Measurements from ENCODE around the gene MAP4K3. TPM values are rescaled to one million over a fixed set of nuclear protein-coding genes. Genes with fewer than 3 reads are reported as not detected.
A peak's percentile ranks its signal among the peaks of the same experiment; 100 is the strongest.

MAP4K3 gene
- total RNA-seq, 1 donor from 2014 or later: 10.1 TPM

DNA sequence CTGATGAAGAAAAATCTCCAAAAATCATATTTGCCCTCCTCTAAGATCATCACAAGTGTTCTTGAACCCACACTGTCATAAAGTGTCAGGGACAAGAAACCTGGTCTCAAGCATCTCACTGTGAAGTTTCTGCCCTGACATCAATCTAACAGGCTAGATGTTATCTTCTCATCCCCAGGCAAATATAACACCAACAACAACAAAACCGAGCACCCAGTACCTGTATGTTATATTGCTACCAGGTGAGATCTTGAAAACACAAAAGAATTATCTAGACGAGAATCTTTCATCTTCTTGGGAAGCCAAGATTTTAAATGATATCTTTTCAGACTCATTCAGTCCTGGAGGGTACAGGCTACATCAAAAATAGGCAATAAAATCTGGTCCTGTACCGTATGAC is 8.8 kb upstream of the MAP4K3 start:
- no peak for DNase-seq (ENCODE audit: low read depth in 2 of 2)

DNA sequence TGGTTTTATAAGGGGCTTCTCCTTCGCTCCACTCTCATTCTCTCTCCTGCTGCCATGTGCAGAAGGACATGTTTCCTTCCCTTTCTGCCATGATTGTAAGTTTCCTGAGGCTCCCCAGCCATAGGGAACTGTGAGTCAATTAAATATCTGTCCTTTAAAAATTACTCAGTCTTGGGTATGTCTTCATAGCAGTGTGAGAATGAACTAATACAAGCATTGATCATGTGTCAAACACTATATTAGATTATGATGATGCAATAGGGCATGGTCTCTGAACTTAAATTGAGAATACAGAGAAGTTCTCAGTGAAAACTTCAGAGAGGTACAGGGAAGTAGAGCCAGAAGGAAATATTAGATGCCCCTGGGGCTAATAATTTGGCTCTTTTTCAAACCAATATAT is 5.9 kb upstream of the MAP4K3 start:
- no peak for DNase-seq (ENCODE audit: low read depth in 2 of 2)

DNA sequence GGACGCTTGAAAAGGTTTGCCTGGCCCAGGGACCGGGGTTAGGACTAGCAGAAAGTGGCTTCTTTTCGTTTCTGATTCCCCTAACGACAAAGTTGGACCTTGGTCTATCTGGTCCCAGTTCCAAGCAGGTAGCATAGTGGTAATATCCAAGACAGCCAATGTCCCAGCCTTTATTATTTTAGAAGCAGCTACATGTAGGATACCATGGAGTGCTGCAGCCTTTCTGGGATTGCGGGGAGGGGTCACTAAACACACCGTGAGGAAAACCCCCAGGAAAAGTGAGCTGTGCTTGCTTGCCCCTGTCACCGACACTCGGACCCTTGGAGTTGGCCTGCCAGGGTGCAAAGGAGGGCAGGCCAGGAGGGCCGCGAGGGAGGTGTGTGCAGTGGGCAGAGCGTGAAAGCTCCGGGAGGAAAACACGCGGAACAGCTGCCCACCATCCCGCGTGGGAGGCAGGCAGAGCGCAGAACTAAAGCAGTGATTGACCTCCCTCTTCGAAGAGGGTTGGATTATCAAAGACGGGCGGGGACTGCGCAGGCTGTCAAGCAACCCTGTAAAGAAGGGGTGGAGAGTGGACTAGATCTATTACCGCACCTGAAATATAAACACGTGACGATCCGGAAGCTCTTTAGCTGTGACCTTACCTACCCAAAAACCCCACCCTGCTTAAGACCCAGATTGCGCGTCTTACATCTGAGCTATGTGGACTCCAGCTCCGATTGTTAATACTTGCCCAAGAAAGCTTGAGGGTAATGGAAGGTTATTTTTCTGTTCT is 624 bp upstream of the MAP4K3 start:
- DNase-seq (ENCODE audit: low read depth in 2 of 2): peak in 1 of 2 donors; percentile 47

DNA sequence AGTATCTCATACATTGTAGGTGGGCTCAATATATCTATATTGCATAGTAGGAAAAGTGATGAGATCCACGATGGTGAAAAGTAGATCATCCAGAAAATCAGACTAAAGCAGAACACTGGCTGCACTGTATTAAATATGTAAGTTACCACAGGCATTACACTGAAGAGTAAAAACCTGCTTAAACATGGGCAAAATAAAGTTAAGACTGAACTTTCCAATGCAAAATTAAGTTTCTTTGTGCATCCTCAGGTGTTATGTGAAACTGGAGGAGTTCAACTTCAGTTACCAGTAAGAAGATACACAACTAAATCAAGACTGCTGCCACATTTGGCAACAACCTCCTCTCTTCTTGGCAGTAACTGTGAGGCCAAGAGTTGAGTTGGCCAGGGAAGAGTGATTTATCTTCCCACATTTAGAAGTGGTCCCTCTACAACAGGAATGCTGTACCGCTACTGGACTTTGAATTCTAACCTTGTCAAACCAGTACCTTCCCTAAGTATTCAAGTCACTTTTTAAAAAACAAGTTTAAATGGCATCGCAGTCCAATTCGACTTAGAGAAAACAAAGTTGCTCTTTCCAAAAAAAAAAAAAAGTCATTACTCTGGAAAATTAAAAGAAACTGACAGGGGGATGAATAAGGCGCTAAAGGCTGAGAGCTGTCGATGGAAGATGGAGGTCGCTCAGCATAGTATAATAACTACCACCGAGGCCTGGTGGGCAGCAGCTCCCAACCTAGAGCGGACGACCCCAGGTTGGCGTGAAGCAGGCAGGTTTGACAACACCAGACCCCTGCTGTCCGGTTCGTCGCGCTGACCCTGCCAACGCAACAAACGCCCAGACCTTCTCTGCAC is 1.1 kb downstream of the MAP4K3 start:
- peak in 1 of 2 donors; percentile 47 for DNase-seq (ENCODE audit: low read depth in 2 of 2)

DNA sequence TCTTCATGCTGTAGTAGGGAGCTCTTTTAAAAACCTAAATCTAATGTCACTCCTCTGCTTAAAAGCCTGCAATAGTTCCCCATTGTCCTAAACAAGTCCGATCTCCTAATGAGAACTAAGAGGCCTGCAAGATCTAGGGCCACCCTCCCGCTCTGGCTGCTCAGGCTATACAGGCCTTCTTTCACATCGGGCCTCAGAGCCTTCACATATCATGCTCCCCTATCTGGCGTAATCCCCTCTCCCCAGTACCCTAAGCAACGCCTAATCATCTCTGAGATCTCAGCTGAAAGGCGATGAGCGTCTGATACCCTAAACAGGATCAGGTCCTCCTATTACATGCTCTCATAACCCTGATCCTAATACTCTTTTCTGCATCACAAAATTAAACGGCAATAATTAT is 1.9 kb downstream of the MAP4K3 start:
- DNase-seq (ENCODE audit: low read depth in 2 of 2): no peak

DNA sequence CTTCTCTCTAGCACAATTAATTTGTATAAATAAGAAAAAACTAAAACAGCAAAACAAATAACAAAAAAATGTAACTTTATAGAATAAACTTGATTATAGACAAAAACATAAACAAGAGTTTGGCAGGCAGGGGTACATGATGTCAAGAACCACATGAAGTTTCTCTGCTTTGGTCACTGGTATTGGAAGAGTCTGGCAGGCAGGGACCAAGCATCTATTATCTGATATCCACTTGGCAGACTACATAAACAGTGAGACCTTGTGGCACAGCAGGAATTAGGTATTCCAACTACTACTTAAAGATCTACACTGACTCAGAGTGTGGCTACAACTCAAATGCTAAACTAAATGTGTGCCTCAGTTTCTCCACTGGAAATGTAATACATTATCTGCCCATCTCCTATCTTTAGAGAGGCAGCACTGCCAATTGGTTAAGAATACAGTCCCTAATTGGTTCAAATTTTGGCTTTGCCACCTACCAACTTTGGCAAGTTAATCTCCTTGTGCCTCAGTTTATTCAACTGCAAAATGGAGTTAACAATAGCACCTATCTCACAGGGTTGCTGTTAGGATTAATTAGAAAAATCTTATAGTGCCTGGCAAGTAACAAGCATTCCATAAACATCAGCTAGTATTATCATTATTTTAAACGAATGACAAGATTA is 2.7 kb downstream of the MAP4K3 start:
- DNase-seq (ENCODE audit: low read depth in 2 of 2): no peak

DNA sequence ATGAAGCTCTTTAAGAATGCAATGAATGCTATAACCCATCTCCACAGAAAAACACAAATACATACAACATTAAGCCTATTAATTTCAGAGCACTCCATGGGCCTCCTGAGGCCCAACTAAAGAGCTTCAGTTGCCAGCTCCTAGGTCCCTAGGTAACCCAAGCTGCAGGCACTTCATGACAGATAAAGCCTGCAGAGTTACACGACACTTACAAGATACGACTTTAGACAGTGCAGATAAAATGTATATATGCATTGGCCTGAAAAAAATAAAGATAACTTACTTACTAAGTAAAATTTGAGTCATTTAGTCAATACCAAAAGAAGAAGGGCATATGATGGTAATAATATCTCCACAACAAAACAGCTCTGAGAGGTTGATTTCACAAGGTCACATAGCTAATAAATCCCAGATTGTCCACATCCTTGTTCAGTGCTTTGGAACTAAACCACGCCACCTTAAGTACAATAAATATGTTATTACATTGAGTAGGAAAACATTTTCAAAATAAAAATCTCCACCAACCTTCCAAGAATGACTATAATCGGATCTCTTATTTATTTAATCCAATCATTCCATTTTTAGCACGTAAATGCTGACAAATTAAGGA is 3.4 kb downstream of the MAP4K3 start:
- DNase-seq (ENCODE audit: low read depth in 2 of 2): no peak

DNA sequence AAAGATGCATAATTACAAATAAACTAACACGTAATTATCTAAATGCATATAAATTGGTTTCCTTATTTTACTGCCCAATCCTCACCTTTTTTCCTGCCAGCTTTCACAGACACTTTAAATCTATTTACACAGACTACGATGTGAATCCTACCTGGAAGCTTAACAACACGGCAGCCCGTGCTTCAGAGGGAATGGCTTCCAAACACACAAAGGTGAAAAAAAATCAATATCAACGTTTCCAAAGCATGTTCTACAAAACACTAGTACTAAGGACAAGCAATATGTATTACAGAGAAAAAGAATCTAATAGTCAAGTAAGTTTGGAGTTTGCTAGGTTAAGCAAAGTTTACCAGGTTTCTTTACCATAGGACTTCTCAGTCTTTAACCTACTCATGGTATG is 4.4 kb downstream of the MAP4K3 start:
- no peak for DNase-seq (ENCODE audit: low read depth in 2 of 2)

DNA sequence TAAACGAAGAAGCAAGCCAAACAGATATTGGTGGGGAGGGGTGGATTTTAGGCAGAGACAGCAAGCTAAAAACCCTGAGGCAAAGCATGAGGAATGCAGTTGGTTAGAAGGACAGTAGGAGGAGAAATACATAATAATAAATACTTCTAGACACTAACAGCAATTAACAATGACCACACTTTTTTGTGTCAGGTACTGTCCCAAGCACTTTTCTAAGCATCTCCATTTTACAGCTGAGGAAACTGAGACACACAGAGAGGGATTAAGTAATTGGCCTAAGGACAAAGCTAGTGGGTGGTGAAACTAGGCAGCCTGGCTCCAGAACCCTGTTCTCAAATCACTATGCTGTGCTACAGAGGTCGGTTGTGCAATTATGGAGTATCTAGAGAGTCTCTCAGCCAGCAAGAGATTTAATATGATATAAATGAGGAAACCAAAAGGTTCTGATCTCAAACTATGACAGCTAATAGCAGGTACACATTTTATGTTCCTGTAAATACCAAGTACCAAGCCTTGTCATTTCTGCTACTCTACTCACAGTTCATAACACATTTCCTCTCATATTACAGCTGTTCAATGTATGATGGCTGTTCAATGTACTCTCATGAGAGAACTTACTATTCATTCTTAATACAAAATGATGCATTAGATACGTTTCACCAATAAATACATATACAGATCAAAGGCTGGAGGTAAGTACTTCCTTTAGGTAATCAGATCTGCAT is 5.3 kb downstream of the MAP4K3 start:
- no peak for DNase-seq (ENCODE audit: low read depth in 2 of 2)

DNA sequence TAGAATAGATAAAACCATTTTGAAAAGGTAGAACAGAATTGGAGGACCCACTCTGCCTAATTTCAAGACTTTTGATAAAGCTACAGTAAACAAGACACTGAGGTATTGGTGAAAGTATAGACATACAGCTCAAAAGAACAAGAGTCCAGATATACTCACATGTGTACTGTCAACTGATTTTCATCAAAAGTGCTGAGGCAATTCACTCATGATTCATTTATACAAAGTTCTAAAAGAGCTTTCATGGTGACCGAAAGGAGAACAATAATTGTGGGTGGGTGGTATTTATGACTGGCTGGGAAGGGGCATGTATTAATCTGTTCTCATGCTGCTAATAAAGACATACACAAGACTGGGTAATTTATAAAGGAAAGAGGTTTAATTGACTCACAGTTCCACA is 7.3 kb downstream of the MAP4K3 start:
- no peak for DNase-seq (ENCODE audit: low read depth in 2 of 2)

DNA sequence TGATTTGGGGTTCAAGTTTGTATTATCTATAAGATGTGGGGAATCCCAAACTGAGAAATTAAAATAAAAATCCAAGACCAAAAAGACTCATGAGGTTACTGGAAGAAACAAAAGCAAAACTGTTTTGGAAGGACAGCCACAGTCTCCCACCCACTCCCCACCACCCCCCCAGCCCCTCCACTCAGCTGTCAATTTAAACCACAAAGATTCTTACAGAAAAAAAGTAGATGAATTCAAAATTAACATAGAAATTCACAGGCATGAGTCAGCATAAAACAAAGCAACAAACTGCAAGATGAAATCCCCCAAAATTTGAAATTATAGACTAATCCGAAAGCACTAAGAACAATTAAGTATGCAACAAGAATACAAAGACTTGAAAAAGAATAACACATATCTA is 12.1 kb downstream of the MAP4K3 start:
- DNase-seq (ENCODE audit: low read depth in 2 of 2): no peak

DNA sequence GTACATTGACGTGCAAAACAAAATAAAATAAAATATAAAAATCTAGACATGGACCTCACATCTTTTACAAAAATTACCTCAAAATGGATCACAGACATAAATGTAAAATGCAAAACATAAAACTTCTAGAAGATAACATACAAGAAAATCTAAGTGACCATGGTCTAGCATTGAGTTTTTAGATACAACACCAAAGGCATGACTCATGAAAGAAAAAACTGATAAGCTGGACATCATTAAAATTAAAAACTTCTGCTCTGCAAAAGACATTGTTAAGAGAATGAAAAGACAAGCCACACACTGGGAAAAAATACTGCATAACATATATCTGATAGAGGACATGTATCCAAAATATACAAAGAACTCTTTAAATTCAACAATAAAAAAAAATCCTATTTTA is 14.4 kb downstream of the MAP4K3 start:
- DNase-seq (ENCODE audit: low read depth in 2 of 2): no peak

DNA sequence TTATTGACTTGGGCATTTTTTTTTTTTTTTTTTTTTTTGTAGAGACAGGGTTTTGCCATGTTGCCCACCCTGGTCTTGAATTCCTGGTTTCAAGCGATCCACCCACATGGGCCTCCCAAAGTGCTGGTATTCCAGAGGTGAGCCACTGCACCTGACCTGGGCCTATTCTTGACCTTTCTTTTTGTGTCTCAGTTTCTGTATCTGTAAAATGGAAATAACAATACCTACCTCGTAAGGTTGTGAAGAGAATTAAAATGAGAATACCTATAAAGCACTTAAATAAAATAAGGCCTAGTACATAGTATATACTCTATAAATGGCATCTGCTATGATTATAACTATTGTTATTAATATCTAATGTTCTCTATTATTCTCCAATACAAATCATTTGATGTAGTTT is 15.7 kb downstream of the MAP4K3 start:
- no peak for DNase-seq (ENCODE audit: low read depth in 2 of 2)

DNA sequence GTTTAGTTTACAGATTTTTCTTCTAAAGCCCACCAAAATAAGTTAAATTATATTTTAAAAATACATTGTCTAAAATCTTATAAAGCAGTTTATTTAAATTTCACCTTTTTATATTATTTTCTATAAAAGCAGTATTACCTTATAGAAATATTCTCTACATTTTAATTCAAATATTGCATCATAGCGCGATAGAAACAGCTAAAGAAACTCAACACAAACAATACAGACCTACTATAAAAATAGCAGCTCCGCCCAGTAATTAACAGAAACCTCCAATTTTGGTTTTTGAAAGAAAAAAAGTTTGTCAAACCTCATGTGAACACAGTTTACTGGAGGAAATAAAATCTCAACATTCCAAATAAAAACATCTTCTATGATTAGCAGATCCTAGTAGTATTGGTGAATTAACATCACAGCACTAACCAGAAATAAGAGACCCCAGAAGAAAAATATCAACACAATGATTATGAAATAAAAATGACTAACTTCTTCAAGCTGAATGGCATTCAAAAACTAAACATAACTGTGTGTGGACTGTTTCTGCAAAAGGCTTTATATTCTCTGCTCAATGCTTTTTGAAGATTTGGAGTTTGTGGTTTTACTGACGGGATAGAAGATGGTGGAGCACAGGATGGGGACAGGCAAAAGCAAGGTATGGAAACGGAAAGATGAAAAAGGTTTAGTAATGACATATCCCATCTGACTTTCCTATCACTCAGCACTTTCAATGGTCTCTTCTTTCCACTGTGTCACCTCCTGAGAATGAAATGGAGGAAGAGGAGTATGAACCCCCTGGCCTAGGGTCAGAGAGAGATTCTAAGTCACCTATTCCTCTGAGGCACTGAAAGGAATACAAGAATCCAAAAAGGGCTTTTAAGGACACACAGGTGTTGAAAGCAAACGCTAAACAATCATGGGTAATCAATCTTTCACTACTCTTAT is 17.5 kb downstream of the MAP4K3 start:
- DNase-seq (ENCODE audit: low read depth in 2 of 2): no peak

DNA sequence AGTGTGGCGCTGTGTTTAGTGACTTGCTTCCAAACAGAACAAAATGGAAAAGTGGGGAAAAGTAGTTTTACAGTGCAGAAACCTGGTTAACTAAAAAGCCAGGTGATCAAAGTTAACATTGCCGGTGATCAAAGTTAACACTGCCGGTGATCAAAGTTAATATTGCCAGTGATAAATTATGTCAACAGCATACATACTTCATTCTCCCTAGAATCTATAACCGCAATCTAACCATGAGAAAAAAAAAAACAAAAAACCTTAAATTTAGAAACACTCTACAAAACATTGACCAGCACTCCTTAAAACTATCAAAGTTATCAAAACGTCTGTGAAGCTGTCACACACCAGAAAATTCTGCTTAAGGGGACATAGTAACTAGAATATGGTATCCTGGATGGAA is 18.6 kb downstream of the MAP4K3 start:
- no peak for DNase-seq (ENCODE audit: low read depth in 2 of 2)

DNA sequence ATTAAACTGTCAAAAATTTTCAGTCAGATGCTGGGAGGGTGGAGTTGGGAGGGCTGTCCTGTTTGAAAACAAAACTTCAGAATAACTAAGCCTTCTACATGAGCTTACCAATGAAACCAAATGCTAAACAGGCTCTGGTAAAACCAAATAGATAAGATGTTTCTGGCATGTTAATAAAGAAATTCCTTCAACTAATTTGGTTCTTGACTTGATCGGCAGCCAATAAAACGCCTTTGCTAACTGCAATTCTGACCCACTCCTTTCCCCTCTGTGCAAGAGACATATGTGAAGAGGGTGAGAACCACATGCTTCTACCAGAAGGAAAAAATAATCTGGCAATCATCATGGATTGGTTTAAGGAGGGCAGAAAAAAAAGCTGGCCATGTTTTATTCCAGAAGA is 20.9 kb downstream of the MAP4K3 start:
- no peak for DNase-seq (ENCODE audit: low read depth in 2 of 2)

DNA sequence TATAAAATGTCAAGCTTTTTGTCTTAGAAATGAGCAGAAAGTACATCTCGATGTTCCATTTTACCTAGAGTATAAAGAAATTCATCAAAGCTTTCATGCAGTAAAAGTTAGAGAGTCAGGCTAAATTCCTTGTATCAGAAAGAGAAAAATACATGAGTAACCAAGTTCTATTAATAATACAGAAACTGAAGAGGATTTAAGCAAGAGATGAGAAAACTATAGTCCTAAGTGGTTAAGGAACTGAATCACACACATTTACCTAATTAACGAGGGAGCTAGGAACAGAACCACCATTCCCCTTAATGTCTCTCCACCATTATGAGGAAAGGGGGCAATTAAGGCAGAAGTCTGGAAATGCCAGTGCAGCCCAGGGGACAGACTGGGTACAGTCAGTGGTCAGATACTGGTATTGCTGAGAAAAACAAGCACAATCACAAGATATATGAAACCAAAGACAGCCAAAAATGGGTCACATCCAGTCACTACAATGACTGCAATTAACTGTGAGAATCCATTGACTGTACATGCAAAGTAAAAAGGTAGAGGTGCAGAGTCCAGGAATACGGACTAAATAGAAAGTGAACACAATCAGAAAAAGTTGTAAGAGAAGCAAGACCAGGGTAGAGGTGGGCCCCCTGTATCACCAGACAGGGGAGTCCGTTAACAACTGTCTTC is 23.9 kb downstream of the MAP4K3 start:
- DNase-seq (ENCODE audit: low read depth in 2 of 2): no peak

DNA sequence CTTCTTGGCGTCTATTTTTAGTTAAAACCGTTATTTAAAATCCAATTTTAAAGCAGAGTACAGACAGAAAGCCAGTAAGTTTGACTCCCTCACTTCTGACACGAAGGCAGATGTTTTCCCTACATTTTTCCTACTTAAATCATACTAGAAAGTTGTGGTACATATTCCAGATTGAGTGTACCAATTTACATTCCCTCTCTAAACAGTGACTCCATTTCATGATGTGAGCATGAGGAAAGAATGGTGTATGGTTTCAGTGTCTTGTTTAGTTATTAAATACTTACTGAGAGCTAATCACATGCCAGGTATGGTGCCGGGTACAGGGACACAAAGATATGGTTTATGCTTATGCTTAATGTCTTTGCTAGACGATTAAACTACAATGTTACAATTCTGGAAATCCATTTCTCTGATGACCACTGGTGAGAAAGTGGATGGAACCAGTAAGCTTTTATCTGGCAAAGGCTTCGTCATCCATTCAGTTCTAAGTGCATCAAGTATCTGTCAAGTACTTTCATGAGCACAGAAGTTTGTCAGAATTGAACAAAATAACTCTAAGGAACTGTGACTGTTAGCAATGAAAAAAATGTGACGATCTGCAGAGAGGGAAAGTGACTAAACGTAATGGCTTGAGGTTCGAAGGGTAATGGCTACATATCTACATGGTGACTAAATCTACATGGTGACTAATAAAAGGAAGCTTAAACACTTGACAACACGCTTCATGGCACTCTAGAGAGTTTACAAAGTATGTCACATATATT is 25.7 kb downstream of the MAP4K3 start:
- DNase-seq (ENCODE audit: low read depth in 2 of 2): peak in 1 of 2 donors; percentile 70
